ENCODE data around the gene HYI.

The HYI gene

GRCh38 chr1:43450251-43450941, 3.3 kb downstream of the HYI start:
- TF ChIP-seq CTCF (IDR thresholded peaks at IDR 0.05): no peak
- no peak for TF ChIP-seq ZFX (IDR thresholded peaks at IDR 0.05; ENCODE audit: borderline replicate concordance)
- H3K27ac ChIP-seq: peak overlapping the region; percentile 98; the same call in 1 of the 2 replicates

- TF ChIP-seq ZFX (IDR thresholded peaks at IDR 0.05; ENCODE audit: borderline replicate concordance): no peak
- TF ChIP-seq CTCF (IDR thresholded peaks at IDR 0.05): no peak
- no peak overlapping the region for H3K27ac ChIP-seq
Measured at GRCh38 chr1:43449708-43450069, 4.0 kb downstream of the HYI start.

GRCh38 chr1:43448955-43449707, 4.6 kb downstream of the HYI start:
- TF ChIP-seq ZFX (IDR thresholded peaks at IDR 0.05; ENCODE audit: borderline replicate concordance): no peak
- TF ChIP-seq CTCF (IDR thresholded peaks at IDR 0.05): no peak
- H3K27ac ChIP-seq: no peak overlapping the region

- TF ChIP-seq CTCF (IDR thresholded peaks at IDR 0.05): no peak
- TF ChIP-seq ZFX (IDR thresholded peaks at IDR 0.05; ENCODE audit: borderline replicate concordance): no peak
- H3K27ac ChIP-seq: no peak overlapping the region
Measured at GRCh38 chr1:43447891-43448708, 5.6 kb downstream of the HYI start.

GRCh38 chr1:43446881-43447835, 6.6 kb downstream of the HYI start:
- no peak overlapping the region for H3K27ac ChIP-seq

More at GRCh38 chr1:43446881-43447835, 6.6 kb downstream of the HYI start:
- TF ChIP-seq ZFX (IDR thresholded peaks at IDR 0.05; ENCODE audit: borderline replicate concordance) (no peak), CTCF (IDR thresholded peaks at IDR 0.05) (no peak)
